Measurements from ENCODE around the gene GABRG3.

DNA sequence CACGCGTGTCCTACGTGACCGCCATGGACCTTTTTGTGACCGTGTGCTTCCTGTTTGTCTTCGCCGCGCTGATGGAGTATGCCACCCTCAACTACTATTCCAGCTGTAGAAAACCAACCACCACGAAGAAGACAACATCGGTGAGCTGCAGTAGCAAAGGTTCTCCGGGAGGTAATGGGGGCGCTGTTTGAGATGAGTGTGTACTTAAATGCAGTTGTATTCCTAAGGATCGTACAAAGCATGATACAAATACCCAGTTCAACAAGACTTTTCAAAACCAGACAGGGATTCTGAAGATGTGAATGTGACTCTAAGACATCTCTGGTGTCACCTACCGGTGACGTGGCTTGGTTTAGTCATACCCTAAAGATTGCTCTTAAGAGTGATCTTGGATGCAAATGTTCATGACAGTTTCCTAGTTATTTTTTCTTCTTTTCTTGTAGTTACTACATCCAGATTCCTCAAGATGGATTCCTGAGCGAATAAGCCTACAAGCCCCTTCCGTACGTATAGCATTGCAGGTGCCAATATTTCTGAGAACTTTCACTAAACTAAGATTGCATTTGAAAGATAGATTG, 556.6 kb downstream of the GABRG3 start:
- TF ChIP-seq KLF17 (tag by site-specific recombination; IDR thresholded peaks at IDR 0.05) (no peak), ZNF530 (tag by site-specific recombination; IDR thresholded peaks at IDR 0.05; ENCODE audit: low read depth) (no peak), CTCF (tag by site-specific recombination; IDR thresholded peaks at IDR 0.05) (no peak)
- TF ChIP-seq, protein P1, sequence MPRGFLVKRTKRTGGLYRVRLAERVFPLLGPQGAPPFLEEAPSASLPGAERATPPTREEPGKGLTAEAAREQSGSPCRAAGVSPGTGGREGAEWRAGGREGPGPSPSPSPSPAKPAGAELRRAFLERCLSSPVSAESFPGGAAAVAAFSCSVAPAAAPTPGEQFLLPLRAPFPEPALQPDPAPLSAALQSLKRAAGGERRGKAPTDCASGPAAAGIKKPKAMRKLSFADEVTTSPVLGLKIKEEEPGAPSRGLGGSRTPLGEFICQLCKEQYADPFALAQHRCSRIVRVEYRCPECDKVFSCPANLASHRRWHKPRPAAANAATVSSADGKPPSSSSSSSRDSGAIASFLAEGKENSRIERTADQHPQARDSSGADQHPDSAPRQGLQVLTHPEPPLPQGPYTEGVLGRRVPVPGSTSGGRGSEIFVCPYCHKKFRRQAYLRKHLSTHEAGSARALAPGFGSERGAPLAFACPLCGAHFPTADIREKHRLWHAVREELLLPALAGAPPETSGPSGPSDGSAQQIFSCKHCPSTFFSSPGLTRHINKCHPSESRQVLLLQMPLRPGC (tag by site-specific recombination; IDR thresholded peaks at IDR 0.05): no peak
